Astrocyte (in vitro differentiated cells and primary cell): ENCODE data around the gene NEBL. TPM values are rescaled to one million over a fixed set of nuclear protein-coding genes. Genes with fewer than 3 reads are reported as not detected.

ENCODE experiments used
- DNase-seq: peaks from one replicate; pipeline ENCODE4 v3.0.0-alpha.2; 2010; ENCODE audit warnings: low read depth
- FAIRE-seq: peaks from 2 replicates; lab custom pipeline; 2011; peaks lifted over from hg19 to GRCh38; lab: Jason Lieb, UNC
- H2AFZ ChIP-seq: 2 replicates; pipeline ENCODE4 v1.6.0; 2012; ENCODE audit warnings: low read depth, low read length, inconsistent platforms
- H3K27ac ChIP-seq: 2 replicates; pipeline ENCODE4 v1.5.1; 2011; ENCODE audit warnings: low read depth, low read length, inconsistent platforms
- H3K27me3 ChIP-seq: 2 replicates; pipeline ENCODE4 v1.6.0; 2011; ENCODE audit warnings: low read length, inconsistent platforms; ENCODE audit not compliant: insufficient read depth
- H3K36me3 ChIP-seq: 2 replicates; pipeline ENCODE4 v1.5.1; 2011; ENCODE audit warnings: low read length, inconsistent platforms; ENCODE audit not compliant: insufficient read depth
- H3K4me1 ChIP-seq: 2 replicates; pipeline ENCODE4 v1.5.1; 2011; ENCODE audit warnings: low read length, inconsistent platforms; ENCODE audit not compliant: insufficient read depth
- H3K4me2 ChIP-seq: 2 replicates; pipeline ENCODE4 v1.6.0; 2012; ENCODE audit warnings: low read length, inconsistent platforms
- H3K4me3 ChIP-seq: 2 replicates; pipeline ENCODE4 v1.5.1; 2011; ENCODE audit warnings: low read depth, mild to moderate bottlenecking, low read length, inconsistent platforms; ENCODE audit not compliant: insufficient read depth
- H3K79me2 ChIP-seq: 2 replicates; pipeline ENCODE4 v1.6.0; 2012; ENCODE audit warnings: mild to moderate bottlenecking, low read length, inconsistent platforms; ENCODE audit not compliant: insufficient read depth
- H3K9ac ChIP-seq: 2 replicates; pipeline ENCODE4 v1.6.0; 2012; ENCODE audit warnings: mild to moderate bottlenecking, low read length, inconsistent platforms
- H3K9me3 ChIP-seq: 2 replicates; pipeline ENCODE4 v1.5.1; 2012; ENCODE audit warnings: low read depth, mild to moderate bottlenecking, low read length, inconsistent platforms; ENCODE audit not compliant: insufficient read depth
- H4K20me1 ChIP-seq: 2 replicates; pipeline ENCODE4 v1.6.0; 2012; ENCODE audit warnings: low read length, inconsistent platforms; ENCODE audit not compliant: insufficient read depth
- H3K27ac Mint-ChIP-seq: one replicate; pipeline ENCODE4 v1.8.0; 2021; ENCODE audit warnings: mild to moderate bottlenecking, mixed read lengths; ENCODE audit not compliant: unreplicated experiment
- H3K27me3 Mint-ChIP-seq: one replicate; pipeline ENCODE4 v1.8.0; 2021; ENCODE audit warnings: low read depth, mixed read lengths; ENCODE audit not compliant: unreplicated experiment
- H3K36me3 Mint-ChIP-seq: one replicate; pipeline ENCODE4 v1.8.0; 2021; ENCODE audit warnings: low read depth, mixed read lengths; ENCODE audit not compliant: unreplicated experiment
- H3K4me1 Mint-ChIP-seq: one replicate; pipeline ENCODE4 v1.8.0; 2021; ENCODE audit warnings: low read depth, mixed read lengths; ENCODE audit not compliant: unreplicated experiment
- H3K4me3 Mint-ChIP-seq: one replicate; pipeline ENCODE4 v1.8.0; 2021; ENCODE audit warnings: mild to moderate bottlenecking, moderate library complexity, mixed read lengths; ENCODE audit not compliant: unreplicated experiment
- H3K9me3 Mint-ChIP-seq: one replicate; pipeline ENCODE4 v1.8.0; 2021; ENCODE audit warnings: mild to moderate bottlenecking, mixed read lengths; ENCODE audit not compliant: unreplicated experiment
- CTCF ChIP-seq: IDR thresholded peaks from 2 replicates; pipeline ENCODE4 v1.5.1; 2011; ENCODE audit warnings: low read depth, mild to moderate bottlenecking, inconsistent platforms, low read length, moderate library complexity; ENCODE audit not compliant: insufficient read depth
- EZH2 ChIP-seq: IDR thresholded peaks from 2 replicates; pipeline ENCODE4 v1.6.1; 2012; ENCODE audit warnings: mild to moderate bottlenecking, low read length, inconsistent platforms; ENCODE audit not compliant: insufficient read depth
- total RNA-seq: library from RNA; stranded (reverse); gene quantifications from 2 replicates; pipeline ENCODE4 v1.2.1, GENCODE V29; 2021

Gene NEBL
- total RNA-seq, 1 donor from 2014 or later, result 6.0 TPM

DNA sequence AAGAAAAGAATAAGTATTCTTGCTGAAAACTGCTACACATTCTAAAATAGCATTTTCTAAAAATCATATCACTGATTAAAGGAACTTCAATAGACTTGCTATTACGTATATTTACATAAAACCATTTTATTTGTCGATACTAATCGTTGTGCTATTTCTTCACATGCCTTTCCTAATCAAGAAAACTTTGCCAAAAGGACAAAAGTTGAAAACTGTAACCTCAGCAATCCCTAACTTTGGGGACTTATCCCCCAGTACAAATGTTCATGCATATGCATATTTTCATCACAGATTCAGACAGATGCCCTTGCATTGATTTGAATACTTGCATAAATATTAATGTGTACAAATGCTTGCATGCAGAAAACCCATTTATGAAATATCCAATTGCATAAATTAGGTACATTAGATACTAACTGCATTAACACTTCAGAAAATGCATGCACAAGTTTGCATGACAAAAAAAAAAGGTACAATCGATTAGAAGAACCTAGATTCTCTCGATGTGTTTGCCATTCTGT, 35.6 kb upstream of the NEBL start:
- Mint-ChIP-seq H3K4me1 (no peaks in the 10 kb centered on the region), H3K9me3 (peaks cover 9% of the 10 kb centered on the region), H3K36me3 (no peaks in the 10 kb centered on the region), H3K27me3 (no peaks in the 10 kb centered on the region), H3K4me3 (no peak overlapping the region), H3K27ac (no peak overlapping the region)
- no peaks in the 10 kb centered on the region for H3K79me2 ChIP-seq
- H3K36me3 ChIP-seq, result no peaks in the 10 kb centered on the region
- H3K27me3 ChIP-seq, result no peaks in the 10 kb centered on the region
- no peaks in the 10 kb centered on the region for H4K20me1 ChIP-seq
- H3K4me2 ChIP-seq, result no peak overlapping the region
- FAIRE-seq (no peak), DNase-seq (no peak)
- TF ChIP-seq CTCF (no peak), EZH2 (no peak)
- no peaks in the 10 kb centered on the region for H3K9me3 ChIP-seq
- H2AFZ ChIP-seq, result no peak overlapping the region
- no peak overlapping the region for H3K9ac ChIP-seq
- no peaks in the 10 kb centered on the region for H3K4me1 ChIP-seq
- no peak overlapping the region for H3K27ac ChIP-seq
- no peak overlapping the region for H3K4me3 ChIP-seq

- Mint-ChIP-seq H3K4me3 (no peak overlapping the region), H3K9me3 (no peaks in the 10 kb centered on the region), H3K27ac (no peak overlapping the region), H3K27me3 (no peaks in the 10 kb centered on the region), H3K36me3 (no peaks in the 10 kb centered on the region), H3K4me1 (no peaks in the 10 kb centered on the region)
- Histone ChIP-seq H2AFZ (no peak overlapping the region), H3K79me2 (no peaks in the 10 kb centered on the region), H3K4me2 (no peak overlapping the region), H3K27ac (no peak overlapping the region), H3K9ac (no peak overlapping the region), H3K4me3 (no peak overlapping the region), H3K4me1 (no peaks in the 10 kb centered on the region), H3K9me3 (no peaks in the 10 kb centered on the region), H3K36me3 (no peaks in the 10 kb centered on the region), H3K27me3 (no peaks in the 10 kb centered on the region), H4K20me1 (no peaks in the 10 kb centered on the region)
- DNase-seq, result no peak
- no peak for FAIRE-seq
- TF ChIP-seq EZH2 (no peak), CTCF (no peak)
Measured at GRCh38 chr10:20931156-20931795, 34.2 kb upstream of the NEBL start.

- Histone ChIP-seq H3K27me3 (no peaks in the 10 kb centered on the region), H3K27ac (no peak overlapping the region), H3K4me2 (no peak overlapping the region), H3K9ac (no peak overlapping the region), H3K4me3 (no peak overlapping the region), H4K20me1 (no peaks in the 10 kb centered on the region), H2AFZ (no peak overlapping the region), H3K4me1 (no peaks in the 10 kb centered on the region), H3K9me3 (no peaks in the 10 kb centered on the region), H3K79me2 (no peaks in the 10 kb centered on the region), H3K36me3 (no peaks in the 10 kb centered on the region)
- DNase-seq (no peak), FAIRE-seq (no peak)
- TF ChIP-seq EZH2 (no peak), CTCF (no peak)
- Mint-ChIP-seq H3K9me3 (no peaks in the 10 kb centered on the region), H3K27me3 (no peaks in the 10 kb centered on the region), H3K36me3 (no peaks in the 10 kb centered on the region), H3K4me1 (no peaks in the 10 kb centered on the region), H3K27ac (no peak overlapping the region), H3K4me3 (no peak overlapping the region)
Measured at GRCh38 chr10:20927456-20927855, 30.3 kb upstream of the NEBL start.
